HL-60 (cell line): ENCODE data around the gene LTA4H.

Source experiments
- CTCF ChIP-seq: IDR thresholded peaks from one replicate; pipeline ENCODE4 v1.5.1; 2011; ENCODE audit warnings: low read length, control low read depth, inconsistent platforms; ENCODE audit not compliant: insufficient read depth
- GABPA ChIP-seq: IDR thresholded peaks from 2 replicates; pipeline ENCODE4 v1.6.1; 2012; ENCODE audit warnings: low read depth
- REST ChIP-seq: IDR thresholded peaks from 2 replicates; pipeline ENCODE4 v1.6.1; 2012; ENCODE audit warnings: low read depth; ENCODE audit not compliant: insufficient replicate concordance

GRCh38 chr12:95988506-95989275 lies 46.7 kb downstream of the LTA4H start:
- no peak for TF ChIP-seq CTCF
- no peak for TF ChIP-seq REST
- TF ChIP-seq GABPA = no peak
